ENCODE results near the gene CIB1.

CIB1 gene

GRCh38 chr15:90227336-90227735 lies 6.4 kb downstream of the CIB1 start:
- Histone ChIP-seq H3K36me3 (ENCODE audit: insufficient read depth) (no peaks in the 10 kb centered on the region), H3K4me3 (IDR thresholded peaks at IDR 0.05; ENCODE audit: insufficient read depth, low read depth, low read length) (no peak overlapping the region), H3K4me1 (ENCODE audit: low read depth, poor library complexity, severe bottlenecking) (peaks cover 10% of the 10 kb centered on the region)

GRCh38 chr15:90225504-90226234 lies 8.1 kb downstream of the CIB1 start:
- H3K79me2 ChIP-seq (ENCODE audit: insufficient read depth, low read depth) = no peaks in the 10 kb centered on the region
- no peaks in the 10 kb centered on the region for H4K20me1 ChIP-seq (ENCODE audit: insufficient read depth)
- no peaks in the 10 kb centered on the region for H3K36me3 ChIP-seq (ENCODE audit: insufficient read depth)
- no peak overlapping the region for H2AFZ ChIP-seq (ENCODE audit: low read depth)
- no peak overlapping the region for H3K4me3 ChIP-seq (IDR thresholded peaks at IDR 0.05; ENCODE audit: insufficient read depth, low read depth, low read length)
- H3K4me1 ChIP-seq (ENCODE audit: low read depth, poor library complexity, severe bottlenecking) = no peaks in the 10 kb centered on the region
- H3K27ac ChIP-seq = no peak overlapping the region
- H3K27me3 ChIP-seq (ENCODE audit: insufficient read depth, low read depth) = no peaks in the 10 kb centered on the region
- no peak overlapping the region for H3K4me2 ChIP-seq
- no peak overlapping the region for H3K9ac ChIP-seq
- no peak for TF ChIP-seq CTCF (conservative IDR thresholded peaks at IDR 0.05; ENCODE audit: low read depth, low read length)

More at GRCh38 chr15:90227336-90227735, 6.4 kb downstream of the CIB1 start:
- H3K27ac ChIP-seq = no peak overlapping the region
- no peaks in the 10 kb centered on the region for H3K79me2 ChIP-seq (ENCODE audit: insufficient read depth, low read depth)
- no peaks in the 10 kb centered on the region for H4K20me1 ChIP-seq (ENCODE audit: insufficient read depth)
- no peak overlapping the region for H2AFZ ChIP-seq (ENCODE audit: low read depth)
- H3K27me3 ChIP-seq (ENCODE audit: insufficient read depth, low read depth) = no peaks in the 10 kb centered on the region
- no peak for TF ChIP-seq CTCF (conservative IDR thresholded peaks at IDR 0.05; ENCODE audit: low read depth, low read length)
- H3K9ac ChIP-seq = no peak overlapping the region
- no peak overlapping the region for H3K4me2 ChIP-seq

- no peak for TF ChIP-seq CTCF (conservative IDR thresholded peaks at IDR 0.05; ENCODE audit: low read depth, low read length)
- no peaks in the 10 kb centered on the region for H3K79me2 ChIP-seq (ENCODE audit: insufficient read depth, low read depth)
- no peaks in the 10 kb centered on the region for H3K36me3 ChIP-seq (ENCODE audit: insufficient read depth)
- H3K27me3 ChIP-seq (ENCODE audit: insufficient read depth, low read depth) = no peaks in the 10 kb centered on the region
- H3K4me2 ChIP-seq = no peak overlapping the region
- H3K27ac ChIP-seq = no peak overlapping the region
- no peaks in the 10 kb centered on the region for H3K4me1 ChIP-seq (ENCODE audit: low read depth, poor library complexity, severe bottlenecking)
- H4K20me1 ChIP-seq (ENCODE audit: insufficient read depth) = no peaks in the 10 kb centered on the region
- no peak overlapping the region for H3K4me3 ChIP-seq (IDR thresholded peaks at IDR 0.05; ENCODE audit: insufficient read depth, low read depth, low read length)
- no peak overlapping the region for H2AFZ ChIP-seq (ENCODE audit: low read depth)
- H3K9ac ChIP-seq = no peak overlapping the region
These were observed 8.7 kb downstream of the CIB1 start for GRCh38 chr15:90225047-90225446.

GRCh38 chr15:90223441-90224165 lies 10.1 kb downstream of the CIB1 start:
- no peak overlapping the region for H3K27ac ChIP-seq
- TF ChIP-seq CTCF (conservative IDR thresholded peaks at IDR 0.05; ENCODE audit: low read depth, low read length) = no peak

More at GRCh38 chr15:90223441-90224165, 10.1 kb downstream of the CIB1 start:
- no peaks in the 10 kb centered on the region for H3K27me3 ChIP-seq (ENCODE audit: insufficient read depth, low read depth)
- H3K4me1 ChIP-seq (ENCODE audit: low read depth, poor library complexity, severe bottlenecking) = peaks cover 10% of the 10 kb centered on the region
- H3K36me3 ChIP-seq (ENCODE audit: insufficient read depth) = no peaks in the 10 kb centered on the region
- H3K79me2 ChIP-seq (ENCODE audit: insufficient read depth, low read depth) = no peaks in the 10 kb centered on the region
- H4K20me1 ChIP-seq (ENCODE audit: insufficient read depth) = no peaks in the 10 kb centered on the region
- no peak overlapping the region for H3K9ac ChIP-seq
- H3K4me3 ChIP-seq (IDR thresholded peaks at IDR 0.05; ENCODE audit: insufficient read depth, low read depth, low read length) = no peak overlapping the region
- no peak overlapping the region for H2AFZ ChIP-seq (ENCODE audit: low read depth)
- no peak overlapping the region for H3K4me2 ChIP-seq
